MG63 (cell line): Measurements from ENCODE around the gene UGT1A4. TPM values are rescaled to one million over a fixed set of nuclear protein-coding genes. Genes with fewer than 3 reads are reported as not detected.

Experiments
- DNase-seq: peaks from one replicate; pipeline ENCODE4 v3.0.0-alpha.2; 2020
- H3K27me3 ChIP-seq: fragments of 250-450 bp; sonication (Bioruptor Pico); 2 replicates; pipeline ENCODE4 v1.5.1; 2020; ENCODE audit warnings: mild to moderate bottlenecking, moderate library complexity
- H3K36me3 ChIP-seq: fragments of 250-450 bp; sonication (Bioruptor Pico); 2 replicates; pipeline ENCODE4 v1.5.1; 2020; ENCODE audit warnings: mild to moderate bottlenecking, moderate library complexity
- H3K4me3 ChIP-seq: fragments of 250-450 bp; sonication (Bioruptor Pico); 2 replicates; pipeline ENCODE4 v1.5.1; 2020; ENCODE audit warnings: mild to moderate bottlenecking, moderate library complexity
- H3K9me3 ChIP-seq: fragments of 250-450 bp; sonication (Bioruptor Pico); 2 replicates; pipeline ENCODE4 v1.5.1; 2020; ENCODE audit warnings: mild to moderate bottlenecking, moderate library complexity
- total RNA-seq: library from RNA; depleted of rRNA; stranded (reverse); fragments of >200 nt; shearing (Covaris generic); gene quantifications from 2 replicates; pipeline ENCODE4 v1.2.3, GENCODE V29; 2014; ENCODE audit warnings: low replicate concordance

Gene UGT1A4
- total RNA-seq, 1 experiment from 2014 or later: not detected

- no peak for DNase-seq
Observed at GRCh38 chr2:233758849-233759248, 40.3 kb downstream of the UGT1A4 start.

DNA sequence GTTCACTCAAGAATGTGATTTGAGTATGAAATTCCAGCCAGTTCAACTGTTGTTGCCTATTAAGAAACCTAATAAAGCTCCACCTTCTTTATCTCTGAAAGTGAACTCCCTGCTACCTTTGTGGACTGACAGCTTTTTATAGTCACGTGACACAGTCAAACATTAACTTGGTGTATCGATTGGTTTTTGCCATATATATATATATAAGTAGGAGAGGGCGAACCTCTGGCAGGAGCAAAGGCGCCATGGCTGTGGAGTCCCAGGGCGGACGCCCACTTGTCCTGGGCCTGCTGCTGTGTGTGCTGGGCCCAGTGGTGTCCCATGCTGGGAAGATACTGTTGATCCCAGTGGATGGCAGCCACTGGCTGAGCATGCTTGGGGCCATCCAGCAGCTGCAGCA lies 41.5 kb downstream of the UGT1A4 start, which contains the start of gene UGT1A1:
Gene UGT1A1, plus strand, starts transcription at position 228 of the 400 bp plus-strand sequence. Its CDS starts 18 bp downstream, at position 246.
- no peak for DNase-seq
- H3K36me3 ChIP-seq: no peaks in the 10 kb centered on the region
- H3K27me3 ChIP-seq: no peaks in the 10 kb centered on the region
- H3K9me3 ChIP-seq: no peaks in the 10 kb centered on the region
- no peak within 1 kb of the TSS for H3K4me3 ChIP-seq

More at GRCh38 chr2:233758849-233759248, 40.3 kb downstream of the UGT1A4 start:
- Histone ChIP-seq H3K36me3 (no peaks in the 10 kb centered on the region), H3K9me3 (no peaks in the 10 kb centered on the region), H3K4me3 (no peak overlapping the region), H3K27me3 (no peaks in the 10 kb centered on the region)

DNA sequence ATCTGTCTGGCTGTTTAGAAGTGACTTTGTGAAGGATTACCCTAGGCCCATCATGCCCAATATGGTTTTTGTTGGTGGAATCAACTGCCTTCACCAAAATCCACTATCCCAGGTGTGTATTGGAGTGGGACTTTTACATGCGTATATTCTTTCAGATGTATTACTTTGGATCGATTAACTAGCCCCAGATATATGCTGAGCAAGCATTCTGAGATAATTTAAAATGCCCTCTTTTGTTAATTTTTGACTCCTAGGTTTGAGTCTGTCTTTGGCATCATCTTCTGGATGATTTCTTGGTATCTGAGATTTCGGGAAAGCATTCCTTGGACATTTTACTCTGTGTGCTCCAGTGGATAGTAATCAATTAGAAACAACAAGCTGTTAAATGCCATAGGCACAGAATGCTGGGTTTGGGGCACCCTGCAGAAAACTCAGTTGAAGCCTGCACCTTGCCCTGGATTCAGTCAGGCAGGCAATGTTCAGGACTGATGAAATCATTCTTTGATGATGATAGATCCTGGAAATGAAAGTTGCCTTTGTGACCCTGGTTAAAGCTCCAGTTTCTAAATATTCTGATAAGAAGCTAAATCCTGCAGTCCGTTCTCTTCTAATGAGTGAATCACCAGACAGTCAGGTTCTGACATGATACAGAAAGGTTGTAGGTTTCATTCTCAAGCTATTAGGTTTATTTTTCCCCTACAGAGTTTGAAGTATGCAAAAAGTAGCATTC lies 42.7 kb downstream of the UGT1A4 start:
- Histone ChIP-seq H3K27me3 (no peaks in the 10 kb centered on the region), H3K9me3 (no peaks in the 10 kb centered on the region), H3K4me3 (no peak overlapping the region), H3K36me3 (no peaks in the 10 kb centered on the region)
- DNase-seq: no peak

GRCh38 chr2:233764264-233764663 lies 45.7 kb downstream of the UGT1A4 start:
- Histone ChIP-seq H3K27me3 (no peaks in the 10 kb centered on the region), H3K9me3 (no peaks in the 10 kb centered on the region)
- peak; percentile 80 for DNase-seq

GRCh38 chr2:233764761-233765160 lies 46.2 kb downstream of the UGT1A4 start:
- H3K36me3 ChIP-seq: no peaks in the 10 kb centered on the region
- no peaks in the 10 kb centered on the region for H3K27me3 ChIP-seq
- H3K4me3 ChIP-seq: no peak overlapping the region
- no peaks in the 10 kb centered on the region for H3K9me3 ChIP-seq
- DNase-seq: peak; percentile 25

More at GRCh38 chr2:233764264-233764663, 45.7 kb downstream of the UGT1A4 start:
- Histone ChIP-seq H3K4me3 (no peak overlapping the region), H3K36me3 (no peaks in the 10 kb centered on the region)

DNA sequence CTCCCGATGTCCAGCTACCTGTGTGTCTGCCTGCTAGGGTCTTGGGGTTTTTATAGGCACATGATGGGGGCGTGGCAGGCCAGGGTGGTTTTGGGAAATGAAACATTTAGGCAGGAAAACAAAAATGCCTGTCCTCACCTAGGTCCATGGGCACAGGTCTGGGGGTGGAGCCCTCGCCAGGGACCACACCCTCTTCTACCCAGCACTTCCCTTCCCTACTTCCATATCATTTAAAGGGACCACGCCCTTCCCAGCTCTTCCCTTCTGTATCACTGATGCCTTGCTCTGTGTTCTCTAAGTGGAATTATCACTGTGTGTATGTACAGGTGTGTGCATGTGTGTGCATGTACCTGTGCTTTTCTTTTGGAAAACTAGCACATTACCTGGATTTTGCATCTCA lies 47.9 kb downstream of the UGT1A4 start:
- Histone ChIP-seq H3K27me3 (no peaks in the 10 kb centered on the region), H3K36me3 (no peaks in the 10 kb centered on the region), H3K9me3 (no peaks in the 10 kb centered on the region), H3K4me3 (no peak overlapping the region)
- no peak for DNase-seq

- Histone ChIP-seq H3K36me3 (no peaks in the 10 kb centered on the region), H3K9me3 (no peaks in the 10 kb centered on the region), H3K27me3 (no peaks in the 10 kb centered on the region), H3K4me3 (no peak overlapping the region)
- no peak for DNase-seq
Observed at GRCh38 chr2:233768076-233768475, 49.5 kb downstream of the UGT1A4 start.

DNA sequence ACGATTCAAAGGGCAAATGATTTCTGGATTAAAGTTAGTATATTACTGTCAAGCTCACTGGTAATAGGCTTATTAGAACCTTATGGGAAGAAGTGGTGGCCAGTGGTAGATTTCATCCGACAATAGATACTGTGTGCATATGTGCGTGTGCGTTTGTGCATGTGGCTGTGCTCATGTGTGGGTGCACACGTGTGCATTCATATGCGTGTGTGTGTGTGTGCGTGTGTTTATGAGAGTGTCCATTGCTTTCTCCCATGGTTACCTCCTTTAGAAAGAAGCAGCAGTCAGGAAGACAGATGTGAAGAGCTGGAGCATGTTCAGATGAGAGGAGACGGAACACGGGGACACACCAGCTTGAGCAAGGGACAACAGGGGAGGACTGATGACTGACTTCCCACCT lies 50.7 kb downstream of the UGT1A4 start:
- Histone ChIP-seq H3K36me3 (no peaks in the 10 kb centered on the region), H3K9me3 (no peaks in the 10 kb centered on the region), H3K27me3 (no peaks in the 10 kb centered on the region), H3K4me3 (no peak overlapping the region)
- DNase-seq: no peak

DNA sequence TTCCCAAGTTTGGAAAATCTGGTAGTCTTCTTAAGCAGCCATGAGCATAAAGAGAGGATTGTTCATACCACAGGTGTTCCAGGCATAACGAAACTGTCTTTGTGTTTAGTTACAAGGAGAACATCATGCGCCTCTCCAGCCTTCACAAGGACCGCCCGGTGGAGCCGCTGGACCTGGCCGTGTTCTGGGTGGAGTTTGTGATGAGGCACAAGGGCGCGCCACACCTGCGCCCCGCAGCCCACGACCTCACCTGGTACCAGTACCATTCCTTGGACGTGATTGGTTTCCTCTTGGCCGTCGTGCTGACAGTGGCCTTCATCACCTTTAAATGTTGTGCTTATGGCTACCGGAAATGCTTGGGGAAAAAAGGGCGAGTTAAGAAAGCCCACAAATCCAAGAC lies 53.6 kb downstream of the UGT1A4 start:
- no peaks in the 10 kb centered on the region for H3K27me3 ChIP-seq
- peaks cover 3% of the 10 kb centered on the region; the same call in 1 of the 2 replicates for H3K9me3 ChIP-seq
- no peak overlapping the region for H3K4me3 ChIP-seq
- no peaks in the 10 kb centered on the region for H3K36me3 ChIP-seq
- no peak for DNase-seq

DNA sequence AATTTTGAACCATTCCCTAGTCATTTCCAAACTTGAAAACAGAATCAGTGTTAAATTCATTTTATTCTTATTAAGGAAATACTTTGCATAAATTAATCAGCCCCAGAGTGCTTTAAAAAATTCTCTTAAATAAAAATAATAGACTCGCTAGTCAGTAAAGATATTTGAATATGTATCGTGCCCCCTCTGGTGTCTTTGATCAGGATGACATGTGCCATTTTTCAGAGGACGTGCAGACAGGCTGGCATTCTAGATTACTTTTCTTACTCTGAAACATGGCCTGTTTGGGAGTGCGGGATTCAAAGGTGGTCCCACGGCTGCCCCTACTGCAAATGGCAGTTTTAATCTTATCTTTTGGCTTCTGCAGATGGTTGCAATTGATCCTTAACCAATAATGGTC lies 54.0 kb downstream of the UGT1A4 start:
- no peak for DNase-seq
- Histone ChIP-seq H3K27me3 (no peaks in the 10 kb centered on the region), H3K9me3 (peaks cover 3% of the 10 kb centered on the region; the same call in 1 of the 2 replicates), H3K36me3 (no peaks in the 10 kb centered on the region), H3K4me3 (no peak overlapping the region)

DNA sequence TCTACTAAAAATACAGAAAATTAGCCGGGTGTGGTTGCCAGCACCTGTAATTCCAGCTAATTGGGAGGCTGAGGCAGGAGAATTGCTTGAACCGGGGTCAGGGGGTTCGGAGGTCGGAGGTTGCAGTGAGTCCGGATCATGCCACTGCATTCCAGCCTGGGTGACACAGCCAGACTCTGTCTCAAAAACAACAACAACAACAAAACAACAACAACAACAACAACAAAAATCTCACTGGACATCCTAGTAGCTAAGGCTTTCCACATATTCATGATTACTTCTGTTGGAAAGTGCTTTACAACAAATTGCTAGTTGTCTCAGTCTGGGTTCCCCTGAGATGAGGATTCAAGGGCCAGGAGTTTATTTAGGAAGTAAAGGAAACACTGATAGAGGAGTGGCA lies 55.3 kb downstream of the UGT1A4 start:
- H3K4me3 ChIP-seq: no peak overlapping the region
- H3K36me3 ChIP-seq: no peaks in the 10 kb centered on the region
- no peaks in the 10 kb centered on the region for H3K27me3 ChIP-seq
- no peak for DNase-seq
- peaks cover 3% of the 10 kb centered on the region; the same call in 1 of the 2 replicates for H3K9me3 ChIP-seq

- no peak for DNase-seq
- Histone ChIP-seq H3K4me3 (no peak overlapping the region), H3K9me3 (peaks cover 3% of the 10 kb centered on the region; the same call in 1 of the 2 replicates), H3K27me3 (no peaks in the 10 kb centered on the region), H3K36me3 (no peaks in the 10 kb centered on the region)
Observed at GRCh38 chr2:233775414-233775813, 56.9 kb downstream of the UGT1A4 start.

GRCh38 chr2:233778030-233778429 lies 59.5 kb downstream of the UGT1A4 start, which contains the start of gene MROH2A:
Gene MROH2A (plus strand): TSS chr2:233778330. CDS start chr2:233779359, 1,029 bp downstream.
- H3K4me3 ChIP-seq: no peak within 1 kb of the TSS
- no peaks in the 10 kb centered on the region for H3K36me3 ChIP-seq
- H3K27me3 ChIP-seq: no peaks in the 10 kb centered on the region
- no peak for DNase-seq
- H3K9me3 ChIP-seq: peaks cover 5% of the 10 kb centered on the region; the same call in 1 of the 2 replicates

GRCh38 chr2:233779722-233780121 lies 61.2 kb downstream of the UGT1A4 start:
- Histone ChIP-seq H3K27me3 (no peaks in the 10 kb centered on the region), H3K36me3 (no peaks in the 10 kb centered on the region), H3K4me3 (no peak overlapping the region), H3K9me3 (peaks cover 5% of the 10 kb centered on the region; the same call in 1 of the 2 replicates)
- no peak for DNase-seq

GRCh38 chr2:233780771-233781170 lies 62.2 kb downstream of the UGT1A4 start:
- DNase-seq: no peak
- Histone ChIP-seq H3K9me3 (peaks cover 5% of the 10 kb centered on the region; the same call in 1 of the 2 replicates), H3K4me3 (no peak overlapping the region), H3K27me3 (no peaks in the 10 kb centered on the region), H3K36me3 (no peaks in the 10 kb centered on the region)

- H3K27me3 ChIP-seq: no peaks in the 10 kb centered on the region
- H3K4me3 ChIP-seq: no peak overlapping the region
- H3K9me3 ChIP-seq: no peaks in the 10 kb centered on the region
- DNase-seq: no peak
- no peaks in the 10 kb centered on the region for H3K36me3 ChIP-seq
Observed at GRCh38 chr2:233789554-233789953, 71.0 kb downstream of the UGT1A4 start.

GRCh38 chr2:233791151-233791882 lies 72.8 kb downstream of the UGT1A4 start:
- no peak overlapping the region for H3K4me3 ChIP-seq
- DNase-seq: no peak
- no peaks in the 10 kb centered on the region for H3K27me3 ChIP-seq
- H3K9me3 ChIP-seq: no peaks in the 10 kb centered on the region
- no peaks in the 10 kb centered on the region for H3K36me3 ChIP-seq
